ENCODE measurements around the gene PTPRM.

The PTPRM gene

GRCh38 chr18:7982216-7982615 lies 415.1 kb downstream of the PTPRM start:
- Mint-ChIP-seq H3K9me3 (no peaks in the 10 kb centered on the region), H3K4me1 (peaks cover 27% of the 10 kb centered on the region), H3K36me3 (ENCODE audit: low read depth) (no peaks in the 10 kb centered on the region), H3K4me3 (no peak overlapping the region), H3K27ac (no peak overlapping the region), H3K27me3 (ENCODE audit: low read depth, poor library complexity) (no peaks in the 10 kb centered on the region)
- DNase-seq = no peak
- TF ChIP-seq CTCF (IDR thresholded peaks at IDR 0.05) = no peak

DNA sequence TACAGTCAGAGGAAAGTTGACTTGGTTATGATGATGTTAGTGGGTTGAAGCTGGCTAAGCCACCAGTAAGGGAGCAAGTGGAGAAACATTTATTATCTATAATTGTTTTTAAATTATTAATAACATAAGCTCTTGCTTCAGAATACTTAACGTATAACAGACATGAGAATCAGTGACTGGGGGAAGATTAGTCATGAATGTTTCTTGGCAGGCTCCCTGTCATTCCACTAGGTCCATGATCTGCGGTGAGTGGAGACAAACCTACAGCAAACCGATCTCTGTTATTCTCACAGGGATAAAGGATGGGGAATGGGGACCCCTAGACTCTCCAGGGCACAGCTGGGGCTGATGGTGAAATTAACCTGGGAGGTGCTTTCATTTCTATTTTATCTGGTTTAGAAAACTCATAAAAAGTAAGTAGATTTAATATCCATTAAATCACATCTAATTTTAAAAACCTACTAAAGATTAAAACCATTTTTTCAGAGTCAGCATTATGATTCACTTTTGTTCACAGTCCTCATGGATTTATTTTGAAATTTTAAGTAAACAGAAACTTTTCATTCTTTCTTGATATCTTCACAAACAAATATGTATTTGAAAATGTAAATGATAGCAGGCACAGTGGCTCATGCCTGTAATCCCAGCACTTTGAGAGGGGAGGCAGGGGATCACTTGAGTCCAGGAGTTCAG lies 420.3 kb downstream of the PTPRM start:
- H3K9me3 Mint-ChIP-seq = peaks cover 18% of the 10 kb centered on the region
- H3K27me3 Mint-ChIP-seq (ENCODE audit: low read depth, poor library complexity) = no peaks in the 10 kb centered on the region
- no peak for TF ChIP-seq CTCF (IDR thresholded peaks at IDR 0.05)
- no peak for DNase-seq
- no peak overlapping the region for H3K27ac Mint-ChIP-seq
- peaks cover 8% of the 10 kb centered on the region for H3K4me1 Mint-ChIP-seq
- H3K4me3 Mint-ChIP-seq = no peak overlapping the region
- peaks cover 8% of the 10 kb centered on the region for H3K36me3 Mint-ChIP-seq (ENCODE audit: low read depth)

- no peak overlapping the region for H3K4me3 Mint-ChIP-seq
- H3K27ac Mint-ChIP-seq = no peak overlapping the region
- no peak for DNase-seq
- no peaks in the 10 kb centered on the region for H3K4me1 Mint-ChIP-seq
- peaks cover 34% of the 10 kb centered on the region for H3K36me3 Mint-ChIP-seq (ENCODE audit: low read depth)
- TF ChIP-seq CTCF (IDR thresholded peaks at IDR 0.05) = no peak
- H3K27me3 Mint-ChIP-seq (ENCODE audit: low read depth, poor library complexity) = no peaks in the 10 kb centered on the region
- peaks cover 45% of the 10 kb centered on the region for H3K9me3 Mint-ChIP-seq
Observed at GRCh38 chr18:7990670-7991069, 423.6 kb downstream of the PTPRM start.

DNA sequence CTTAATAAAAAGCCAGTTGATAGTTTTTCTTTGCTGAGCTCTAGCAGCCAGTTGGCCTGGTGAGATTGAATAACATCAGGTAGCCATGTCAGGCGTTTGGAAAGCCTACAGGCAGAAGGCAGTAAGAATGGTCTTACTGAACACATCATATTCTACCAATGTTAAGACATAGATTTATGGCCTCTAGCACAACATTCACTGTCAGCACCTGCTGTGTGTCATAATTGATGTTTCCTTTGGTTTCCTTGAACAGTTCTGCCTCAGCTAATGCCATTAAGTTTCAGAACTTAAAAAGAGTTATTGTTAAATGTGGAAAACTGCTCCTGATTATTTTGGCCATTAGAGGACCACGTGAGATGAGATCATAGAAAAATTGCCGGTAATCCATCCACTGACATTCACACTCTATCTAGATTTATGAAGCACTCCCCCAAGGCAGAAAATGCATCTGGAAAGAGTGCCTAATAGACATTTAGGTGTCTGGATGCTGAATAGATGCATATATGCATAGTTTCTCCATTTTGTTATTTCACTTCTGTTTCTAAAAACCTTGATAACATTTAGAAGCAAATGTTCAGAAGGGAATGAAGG lies 434.7 kb downstream of the PTPRM start:
- H3K27ac Mint-ChIP-seq = no peak overlapping the region
- H3K4me3 Mint-ChIP-seq = no peak overlapping the region
- DNase-seq = no peak
- H3K27me3 Mint-ChIP-seq (ENCODE audit: low read depth, poor library complexity) = no peaks in the 10 kb centered on the region
- peaks cover 42% of the 10 kb centered on the region for H3K4me1 Mint-ChIP-seq
- H3K9me3 Mint-ChIP-seq = no peaks in the 10 kb centered on the region
- no peaks in the 10 kb centered on the region for H3K36me3 Mint-ChIP-seq (ENCODE audit: low read depth)
- no peak for TF ChIP-seq CTCF (IDR thresholded peaks at IDR 0.05)

DNA sequence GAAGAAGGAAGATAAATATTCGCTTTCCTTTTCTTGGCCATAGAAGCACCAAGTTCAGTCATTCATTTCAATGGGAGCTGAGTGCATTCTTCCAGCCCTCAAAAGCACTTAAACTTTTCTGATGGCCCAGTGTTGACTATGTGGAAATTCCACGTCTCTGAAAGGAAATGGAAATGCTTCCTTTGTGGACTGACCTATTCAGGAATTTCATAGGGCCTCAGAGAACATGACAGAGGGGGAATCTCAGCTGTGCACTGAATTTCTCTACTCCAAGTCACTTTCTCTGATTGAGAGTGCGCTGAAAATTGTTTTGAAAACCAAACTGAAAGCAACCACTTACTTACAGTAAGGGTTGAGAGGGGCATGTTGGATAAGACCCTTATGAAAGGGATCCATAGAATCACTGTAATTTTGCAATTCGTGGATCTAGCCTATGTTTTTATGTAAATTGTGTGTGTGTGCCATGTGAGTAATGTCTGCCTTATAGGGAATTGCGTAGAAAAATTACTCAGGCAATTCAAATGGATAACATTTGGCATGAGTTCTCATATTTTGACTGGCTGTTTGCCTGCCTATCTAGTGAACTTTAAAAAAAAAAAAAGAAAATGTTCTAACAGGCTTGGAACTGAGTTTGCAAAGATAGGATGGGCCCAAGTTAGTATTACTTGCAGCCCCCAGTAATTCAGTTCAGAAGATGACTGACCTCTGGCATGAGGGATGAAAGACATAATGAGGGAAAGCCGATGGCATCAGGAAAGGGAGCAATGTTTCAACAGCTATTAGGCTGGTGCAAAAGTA lies 437.0 kb downstream of the PTPRM start:
- no peak for TF ChIP-seq CTCF (IDR thresholded peaks at IDR 0.05)
- H3K4me3 Mint-ChIP-seq = no peak overlapping the region
- no peak overlapping the region for H3K27ac Mint-ChIP-seq
- peaks cover 47% of the 10 kb centered on the region for H3K4me1 Mint-ChIP-seq
- no peaks in the 10 kb centered on the region for H3K36me3 Mint-ChIP-seq (ENCODE audit: low read depth)
- no peaks in the 10 kb centered on the region for H3K9me3 Mint-ChIP-seq
- H3K27me3 Mint-ChIP-seq (ENCODE audit: low read depth, poor library complexity) = no peaks in the 10 kb centered on the region
- no peak for DNase-seq
